Stomach (tissue), 4 donors: Measurements from ENCODE around the gene RNF175.

ENCODE experiments used
- CTCF ChIP-seq, 7 experiments: fragments of 450-650 bp in 4 of 7; fragments of 200-600 bp in 3 of 7; sonication (generic) in 3 of 7; IDR thresholded peaks; one replicate each; pipeline ENCODE4 v1.5.1; 2016 to 2019; ENCODE audit warnings: antibody characterized with exemption in 7 of 7, control low read depth in 2 of 7, mild to moderate bottlenecking in 1 of 7
- POLR2AphosphoS5 ChIP-seq, 3 donors: sonication (generic); formaldehyde crosslinking; IDR thresholded peaks; one replicate each; pipeline ENCODE4 v1.6.1; 2016; ENCODE audit warnings: antibody characterized with exemption in 3 of 3

DNA sequence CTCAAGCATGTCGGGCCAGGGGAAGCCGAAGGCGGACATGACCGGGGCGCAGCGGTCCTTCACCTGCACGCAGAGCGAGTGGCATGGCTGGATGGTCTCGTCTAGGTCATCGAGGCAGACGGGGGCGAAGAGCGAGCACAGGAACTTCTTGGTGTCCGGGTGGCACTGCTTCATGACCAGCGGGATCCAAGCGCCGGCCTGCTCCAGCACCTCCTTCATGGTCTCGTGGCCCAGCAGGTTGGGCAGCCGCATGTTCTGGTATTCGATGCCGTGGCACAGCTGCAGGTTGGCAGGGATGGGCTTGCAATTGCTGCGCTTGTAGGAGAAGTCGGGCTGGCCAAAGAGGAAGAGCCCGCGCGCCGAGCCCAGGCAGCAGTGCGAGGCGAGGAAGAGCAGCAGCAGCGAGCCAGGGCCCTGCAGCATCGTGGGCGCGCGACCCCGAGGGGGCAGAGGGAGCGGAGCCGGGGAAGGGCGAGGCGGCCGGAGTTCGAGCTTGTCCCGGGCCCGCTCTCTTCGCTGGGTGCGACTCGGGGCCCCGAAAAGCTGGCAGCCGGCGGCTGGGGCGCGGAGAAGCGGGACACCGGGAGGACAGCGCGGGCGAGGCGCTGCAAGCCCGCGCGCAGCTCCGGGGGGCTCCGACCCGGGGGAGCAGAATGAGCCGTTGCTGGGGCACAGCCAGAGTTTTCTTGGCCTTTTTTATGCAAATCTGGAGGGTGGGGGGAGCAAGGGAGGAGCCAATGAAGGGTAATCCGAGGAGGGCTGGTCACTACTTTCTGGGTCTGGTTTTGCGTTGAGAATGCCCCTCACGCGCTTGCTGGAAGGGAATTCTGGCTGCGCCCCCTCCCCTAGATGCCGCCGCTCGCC, 28.8 kb upstream of the RNF175 start, which contains the start of gene SFRP2:
- TF ChIP-seq POLR2AphosphoS5 (IDR thresholded peaks at IDR 0.05) (no peak), CTCF (IDR thresholded peaks at IDR 0.05) (no peak)
